ENCODE results near the gene POGZ.
A peak's percentile ranks its signal among the peaks of the same experiment; 100 is the strongest.
"Not testable (repeated sequence)": the region's sequence is repeated elsewhere in the genome, so short reads cannot be mapped to it uniquely, and the experiment has no call there.

The POGZ gene

GRCh38 chr1:151476083-151476482 is 16.8 kb upstream of the POGZ start:
- no peak for DNase-seq (ENCODE audit: low read depth)

- no peak for DNase-seq (ENCODE audit: low read depth)
Observed at GRCh38 chr1:151475175-151475574, 15.9 kb upstream of the POGZ start.

- no peak for DNase-seq (ENCODE audit: low read depth)
Observed at GRCh38 chr1:151474745-151475144, 15.5 kb upstream of the POGZ start.

GRCh38 chr1:151472856-151473731 is 13.8 kb upstream of the POGZ start:
- peak; percentile 44 for DNase-seq (ENCODE audit: low read depth)

GRCh38 chr1:151465026-151465425 is 5.7 kb upstream of the POGZ start:
- DNase-seq (ENCODE audit: low read depth), result no peak

GRCh38 chr1:151461694-151462093 is 2.4 kb upstream of the POGZ start:
- no peak for DNase-seq (ENCODE audit: low read depth)

GRCh38 chr1:151458802-151459330 is 428 bp downstream of the POGZ start:
- DNase-seq (ENCODE audit: low read depth), result peak; percentile 52

- DNase-seq (ENCODE audit: low read depth), result peak; percentile 42
Observed at GRCh38 chr1:151457911-151458801, 1.1 kb downstream of the POGZ start.

- no peak for DNase-seq (ENCODE audit: low read depth)
Observed at GRCh38 chr1:151455966-151456365, 3.3 kb downstream of the POGZ start.

- no peak for DNase-seq (ENCODE audit: low read depth)
Observed at GRCh38 chr1:151455231-151455630, 4.1 kb downstream of the POGZ start.

GRCh38 chr1:151447696-151448095 is 11.6 kb downstream of the POGZ start:
- no peak for DNase-seq (ENCODE audit: low read depth)

- DNase-seq (ENCODE audit: low read depth), result no peak
Observed at GRCh38 chr1:151444783-151445177, 14.5 kb downstream of the POGZ start.

- peak; percentile 25 for DNase-seq (ENCODE audit: low read depth)
Observed at GRCh38 chr1:151443846-151444782, 15.2 kb downstream of the POGZ start.

- not testable (repeated sequence) for DNase-seq (ENCODE audit: low read depth)
Observed at GRCh38 chr1:151437396-151437795, 21.9 kb downstream of the POGZ start.

GRCh38 chr1:151436985-151437384 is 22.3 kb downstream of the POGZ start:
- DNase-seq (ENCODE audit: low read depth), result no peak

- DNase-seq (ENCODE audit: low read depth), result no peak
Observed at GRCh38 chr1:151435174-151435573, 24.1 kb downstream of the POGZ start.

- DNase-seq (ENCODE audit: low read depth), result not testable (repeated sequence)
Observed at GRCh38 chr1:151433827-151434226, 25.5 kb downstream of the POGZ start.

- no peak for DNase-seq (ENCODE audit: low read depth)
Observed at GRCh38 chr1:151428068-151428467, 31.2 kb downstream of the POGZ start.

GRCh38 chr1:151425103-151425502 is 34.2 kb downstream of the POGZ start:
- DNase-seq (ENCODE audit: low read depth), result no peak

- no peak for DNase-seq (ENCODE audit: low read depth)
Observed at GRCh38 chr1:151419819-151420218, 39.5 kb downstream of the POGZ start.

GRCh38 chr1:151418081-151418480 is 41.2 kb downstream of the POGZ start:
- DNase-seq (ENCODE audit: low read depth), result no peak

GRCh38 chr1:151416231-151416630 is 43.1 kb downstream of the POGZ start:
- DNase-seq (ENCODE audit: low read depth), result no peak
